GM23338 (cell line): ENCODE measurements around the gene RPL37A. TPM values are rescaled to one million over a fixed set of nuclear protein-coding genes. Genes with fewer than 3 reads are reported as not detected.

Source experiments
- CREB1 ChIP-seq: fragments of 250-450 bp; sonication (Bioruptor Pico); IDR thresholded peaks from 2 replicates; pipeline ENCODE4 v1.5.0; 2020; ENCODE audit warnings: low read depth, mild to moderate bottlenecking, moderate library complexity
- ETS1 ChIP-seq: IDR thresholded peaks from 2 replicates; pipeline ENCODE4 v1.6.1; 2016; ENCODE audit warnings: antibody characterized with exemption
- REST ChIP-seq: IDR thresholded peaks from one replicate; pipeline ENCODE4 v1.6.1; 2018; ENCODE audit warnings: antibody characterized with exemption; ENCODE audit not compliant: unreplicated experiment
- ZNF462 ChIP-seq: fragments of 250-450 bp; sonication (Bioruptor Pico); IDR thresholded peaks from 2 replicates; pipeline ENCODE4 v1.5.0; 2020; ENCODE audit warnings: mild to moderate bottlenecking, moderate library complexity
- polyA plus RNA-seq: library from polyadenylated mRNA; unstranded; fragments of >200 nt; fragmentation: Nextera tagmentation; extraction: Ambion mirVana; gene quantifications from 2 replicates; pipeline ENCODE4 v1.2.1, GENCODE V29; 2016
- total RNA-seq: library from RNA; depleted of rRNA; stranded (reverse); fragments of >200 nt; shearing (Covaris generic); gene quantifications from 2 replicates; pipeline ENCODE4 v1.2.3, GENCODE V29; 2014

The RPL37A gene
- total and polyA plus RNA-seq, 2 experiments from 2014 or later: 1,118 to 5,036 TPM

GRCh38 chr2:216480221-216480620 lies 18.4 kb upstream of the RPL37A start (continued):
- TF ChIP-seq ZNF462 (CRISPR knock-in tag) (no peak), CREB1 (CRISPR knock-in tag) (no peak), ETS1 (no peak), REST (no peak)
